Measurements from ENCODE around the gene SLC25A46. TPM values are rescaled to one million over a fixed set of nuclear protein-coding genes. Genes with fewer than 3 reads are reported as not detected.
A peak's percentile ranks its signal among the peaks of the same experiment; 100 is the strongest.
"Not testable (repeated sequence)": the region's sequence is repeated elsewhere in the genome, so short reads cannot be mapped to it uniquely, and the experiment has no call there.

SLC25A46 gene
- total RNA-seq = 34.5 TPM

GRCh38 chr5:110738812-110739651 lies at the start of gene SLC25A46:
Gene SLC25A46 (plus strand): TSS chr5:110739007. CDS start chr5:110739120, 113 bp downstream.
- H3K4me1 ChIP-seq (ENCODE audit: insufficient read depth, low read length) = peaks cover 14% of the 10 kb centered on the region
- H3K4me3 ChIP-seq (ENCODE audit: low read length) = peak within 1 kb of the TSS; percentile 78
- peaks cover 11% of the 10 kb centered on the region for H3K27me3 ChIP-seq (ENCODE audit: insufficient read depth, low read length)
- H3K9me3 ChIP-seq (ENCODE audit: low read depth, low read length) = no peaks in the 10 kb centered on the region

DNA sequence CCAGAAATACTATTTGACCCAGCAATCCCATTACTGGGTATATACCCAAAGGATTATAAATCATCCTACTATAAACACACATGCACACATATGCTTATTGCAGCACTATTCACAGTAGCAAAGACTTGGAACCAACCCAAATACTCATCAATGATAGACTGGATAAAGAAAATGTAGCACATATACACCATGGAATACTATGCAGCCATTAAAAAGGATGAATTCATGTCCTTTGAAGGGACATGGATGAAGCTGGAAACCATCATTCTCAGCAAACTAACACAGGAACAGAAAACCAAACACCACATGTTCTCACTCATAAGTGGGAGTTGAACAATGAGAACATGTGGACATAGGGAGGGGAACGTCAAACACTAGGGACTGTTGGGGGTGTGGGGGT lies 48.2 kb upstream of the SLC25A46 start:
- H3K27me3 ChIP-seq (ENCODE audit: insufficient read depth, low read length); H3K4me1 ChIP-seq (ENCODE audit: insufficient read depth, low read length); H3K4me3 ChIP-seq (ENCODE audit: low read length); H3K9me3 ChIP-seq (ENCODE audit: low read depth, low read length): not testable (repeated sequence)

GRCh38 chr5:110692669-110693068 lies 46.1 kb upstream of the SLC25A46 start:
- not testable (repeated sequence) for H3K4me3 ChIP-seq (ENCODE audit: low read length); H3K9me3 ChIP-seq (ENCODE audit: low read depth, low read length); H3K4me1 ChIP-seq (ENCODE audit: insufficient read depth, low read length); H3K27me3 ChIP-seq (ENCODE audit: insufficient read depth, low read length)

GRCh38 chr5:110702300-110702699 lies 36.5 kb upstream of the SLC25A46 start:
- Histone ChIP-seq H3K4me3 (ENCODE audit: low read length) (no peak overlapping the region), H3K9me3 (ENCODE audit: low read depth, low read length) (no peaks in the 10 kb centered on the region), H3K4me1 (ENCODE audit: insufficient read depth, low read length) (no peaks in the 10 kb centered on the region), H3K27me3 (ENCODE audit: insufficient read depth, low read length) (no peaks in the 10 kb centered on the region)

GRCh38 chr5:110702704-110703103 lies 36.1 kb upstream of the SLC25A46 start:
- H3K27me3 ChIP-seq (ENCODE audit: insufficient read depth, low read length) = no peaks in the 10 kb centered on the region
- H3K9me3 ChIP-seq (ENCODE audit: low read depth, low read length) = no peaks in the 10 kb centered on the region
- no peaks in the 10 kb centered on the region for H3K4me1 ChIP-seq (ENCODE audit: insufficient read depth, low read length)
- no peak overlapping the region for H3K4me3 ChIP-seq (ENCODE audit: low read length)

GRCh38 chr5:110703481-110703880 lies 35.3 kb upstream of the SLC25A46 start:
- Histone ChIP-seq H3K4me3 (ENCODE audit: low read length) (no peak overlapping the region), H3K27me3 (ENCODE audit: insufficient read depth, low read length) (no peaks in the 10 kb centered on the region), H3K4me1 (ENCODE audit: insufficient read depth, low read length) (no peaks in the 10 kb centered on the region), H3K9me3 (ENCODE audit: low read depth, low read length) (no peaks in the 10 kb centered on the region)

DNA sequence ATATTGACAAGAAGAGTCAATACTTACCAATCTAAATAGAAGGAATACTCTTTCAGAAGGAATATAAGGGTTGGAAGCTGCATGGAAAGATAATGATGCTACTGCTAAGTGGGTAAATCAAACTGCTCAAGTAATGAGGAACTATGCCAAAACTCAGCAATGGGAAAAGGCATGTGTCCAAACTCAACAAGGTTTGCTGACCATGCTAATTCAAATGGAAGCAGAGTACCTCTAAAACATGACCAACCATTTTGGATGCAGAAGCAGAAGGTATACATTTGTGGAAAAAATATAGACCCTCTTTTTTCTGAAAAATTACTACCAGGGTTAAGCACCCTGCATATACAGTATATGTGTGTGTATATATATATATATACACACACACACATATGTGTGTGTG lies 33.5 kb upstream of the SLC25A46 start:
- H3K4me1 ChIP-seq (ENCODE audit: insufficient read depth, low read length) = no peaks in the 10 kb centered on the region
- no peak overlapping the region for H3K4me3 ChIP-seq (ENCODE audit: low read length)
- H3K9me3 ChIP-seq (ENCODE audit: low read depth, low read length) = peaks cover 1% of the 10 kb centered on the region
- no peaks in the 10 kb centered on the region for H3K27me3 ChIP-seq (ENCODE audit: insufficient read depth, low read length)

DNA sequence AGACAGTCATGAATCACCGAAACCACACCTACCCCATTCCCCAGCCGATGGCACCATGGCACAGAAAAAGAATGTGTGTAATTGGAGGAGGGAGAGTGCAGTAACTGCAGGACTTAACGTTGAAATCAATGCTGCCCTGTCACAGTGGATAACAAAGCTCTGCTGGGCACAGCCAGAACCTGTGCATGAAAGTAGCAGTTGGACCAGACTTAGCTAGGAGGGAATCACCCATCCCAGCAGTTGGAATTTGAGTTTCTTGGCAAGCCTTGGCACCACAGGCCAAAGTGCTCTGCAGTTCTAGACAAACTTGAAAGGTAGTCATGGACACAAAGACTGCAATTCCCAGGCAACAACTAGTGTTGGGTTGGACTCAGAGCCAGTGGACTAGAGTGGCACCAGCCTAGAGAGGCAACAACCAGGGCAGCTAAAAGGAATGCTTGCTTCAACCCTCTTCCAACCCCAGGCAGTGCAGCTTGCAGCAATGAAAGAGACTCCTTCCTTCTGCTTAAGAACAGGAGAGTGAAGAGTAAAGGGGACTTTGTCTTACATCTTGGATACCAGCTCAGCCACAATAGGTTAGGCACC lies 31.5 kb upstream of the SLC25A46 start:
- Histone ChIP-seq H3K9me3 (ENCODE audit: low read depth, low read length) (peaks cover 4% of the 10 kb centered on the region), H3K4me1 (ENCODE audit: insufficient read depth, low read length) (no peaks in the 10 kb centered on the region), H3K27me3 (ENCODE audit: insufficient read depth, low read length) (no peaks in the 10 kb centered on the region), H3K4me3 (ENCODE audit: low read length) (no peak overlapping the region)

DNA sequence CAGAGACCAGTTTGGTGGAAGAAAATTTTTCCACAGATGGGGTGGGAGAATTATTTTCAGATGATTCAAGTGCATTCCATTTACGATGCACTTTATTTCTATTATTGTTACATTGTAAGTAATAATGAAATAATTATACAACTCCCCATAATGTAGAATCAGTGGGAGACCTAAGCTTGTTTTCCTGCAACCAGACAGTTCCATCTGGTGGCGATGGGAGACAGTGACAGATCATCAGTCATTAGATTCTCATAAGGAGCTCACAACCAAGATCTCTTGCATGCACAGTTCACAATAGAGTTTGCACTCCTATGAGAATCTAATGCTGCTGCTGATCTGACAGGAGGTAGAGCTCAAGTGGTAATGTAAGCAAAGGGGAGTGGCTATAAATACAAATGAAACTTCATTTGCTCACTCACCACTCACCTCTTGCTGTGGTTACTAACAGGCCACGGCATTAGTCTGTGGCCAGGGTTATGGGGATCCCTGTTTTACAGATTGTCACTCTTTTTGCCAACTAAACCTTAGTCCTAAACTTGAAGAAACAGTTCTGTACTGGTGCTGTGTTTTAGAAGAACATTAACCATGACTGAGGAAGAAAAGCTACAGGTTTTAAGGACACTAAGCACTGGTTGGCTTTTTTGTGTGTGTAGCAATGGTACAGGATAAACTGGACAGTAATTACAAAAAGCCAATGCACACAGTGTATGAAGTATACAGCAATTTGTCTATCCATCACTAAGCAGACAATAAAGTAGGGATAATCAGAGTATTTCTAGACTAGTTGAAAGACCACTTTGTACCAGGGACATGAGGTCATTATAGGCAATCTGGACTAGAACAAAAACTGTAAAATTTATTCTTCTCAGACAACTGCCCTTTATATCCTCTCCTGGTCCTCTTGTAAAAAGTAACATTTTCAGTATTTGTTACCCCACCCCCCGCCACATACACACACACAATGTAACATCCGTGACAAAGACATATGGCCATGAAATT lies 22.3 kb upstream of the SLC25A46 start:
- Histone ChIP-seq H3K9me3 (ENCODE audit: low read depth, low read length) (no peaks in the 10 kb centered on the region), H3K4me3 (ENCODE audit: low read length) (no peak overlapping the region), H3K27me3 (ENCODE audit: insufficient read depth, low read length) (no peaks in the 10 kb centered on the region), H3K4me1 (ENCODE audit: insufficient read depth, low read length) (no peaks in the 10 kb centered on the region)

- Histone ChIP-seq H3K27me3 (ENCODE audit: insufficient read depth, low read length) (no peaks in the 10 kb centered on the region), H3K4me1 (ENCODE audit: insufficient read depth, low read length) (no peaks in the 10 kb centered on the region), H3K4me3 (ENCODE audit: low read length) (no peak overlapping the region), H3K9me3 (ENCODE audit: low read depth, low read length) (no peaks in the 10 kb centered on the region)
These were observed 20.5 kb upstream of the SLC25A46 start for GRCh38 chr5:110718311-110718710.

GRCh38 chr5:110726249-110727024 lies 12.4 kb upstream of the SLC25A46 start, which contains the start of gene TMEM232:
Gene TMEM232 (minus strand): TSS chr5:110726671. CDS start chr5:110667352, 59,319 bp downstream.
- Histone ChIP-seq H3K4me1 (ENCODE audit: insufficient read depth, low read length) (peaks cover 4% of the 10 kb centered on the region), H3K9me3 (ENCODE audit: low read depth, low read length) (no peaks in the 10 kb centered on the region), H3K4me3 (ENCODE audit: low read length) (peak within 1 kb of the TSS; percentile 40)

DNA sequence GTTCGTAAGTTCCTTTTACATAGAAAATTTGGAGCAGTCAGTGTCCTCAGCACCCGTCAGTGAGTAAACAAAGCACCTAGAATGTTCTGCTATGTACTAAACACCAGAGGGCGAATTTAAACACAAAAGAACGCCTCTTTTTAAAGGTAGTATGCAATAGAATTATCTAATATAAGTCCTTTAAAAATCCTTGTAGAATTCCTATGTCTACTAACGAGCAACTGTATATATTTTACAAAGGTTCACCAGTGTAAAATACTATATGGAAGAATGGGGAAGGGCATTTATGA lies 11.8 kb upstream of the SLC25A46 start:
- Histone ChIP-seq H3K4me1 (ENCODE audit: insufficient read depth, low read length) (peaks cover 4% of the 10 kb centered on the region), H3K9me3 (ENCODE audit: low read depth, low read length) (no peaks in the 10 kb centered on the region), H3K27me3 (ENCODE audit: insufficient read depth, low read length) (no peaks in the 10 kb centered on the region), H3K4me3 (ENCODE audit: low read length) (peak overlapping the region; percentile 40)

More at GRCh38 chr5:110726249-110727024, 12.4 kb upstream of the SLC25A46 start, which contains the start of gene TMEM232:
- H3K27me3 ChIP-seq (ENCODE audit: insufficient read depth, low read length) = no peaks in the 10 kb centered on the region

- not testable (repeated sequence) for H3K9me3 ChIP-seq (ENCODE audit: low read depth, low read length); H3K4me1 ChIP-seq (ENCODE audit: insufficient read depth, low read length); H3K27me3 ChIP-seq (ENCODE audit: insufficient read depth, low read length); H3K4me3 ChIP-seq (ENCODE audit: low read length)
These were observed 7.3 kb upstream of the SLC25A46 start for GRCh38 chr5:110731499-110731898.

- no peak overlapping the region for H3K4me3 ChIP-seq (ENCODE audit: low read length)
- H3K4me1 ChIP-seq (ENCODE audit: insufficient read depth, low read length) = peaks cover 7% of the 10 kb centered on the region
- peaks cover 11% of the 10 kb centered on the region for H3K27me3 ChIP-seq (ENCODE audit: insufficient read depth, low read length)
- no peaks in the 10 kb centered on the region for H3K9me3 ChIP-seq (ENCODE audit: low read depth, low read length)
These were observed 4.7 kb upstream of the SLC25A46 start for GRCh38 chr5:110734101-110734500.
